Ishikawa (cell line): ENCODE results near the gene METTL8.

Experiments
- CEBPB ChIP-seq: IDR thresholded peaks from 2 replicates; pipeline ENCODE4 v1.6.1; 2012
- CREB1 ChIP-seq: IDR thresholded peaks from 2 replicates; pipeline ENCODE4 v1.6.1; 2012; ENCODE audit warnings: low read depth
- EGR1 ChIP-seq: IDR thresholded peaks from 2 replicates; pipeline ENCODE4 v1.6.1; 2012
- EP300 ChIP-seq: IDR thresholded peaks from 2 replicates; pipeline ENCODE4 v1.6.1; 2012; ENCODE audit warnings: borderline replicate concordance
- FOXM1 ChIP-seq: IDR thresholded peaks from 2 replicates; pipeline ENCODE4 v1.6.1; 2012; ENCODE audit warnings: low read depth, borderline replicate concordance
- NFIC ChIP-seq: IDR thresholded peaks from 2 replicates; pipeline ENCODE4 v1.6.1; 2012
- RAD21 ChIP-seq: IDR thresholded peaks from 2 replicates; pipeline ENCODE4 v1.6.1; 2012; ENCODE audit warnings: low read depth
- TAF1 ChIP-seq: IDR thresholded peaks from 2 replicates; pipeline ENCODE4 v1.6.1; 2012; ENCODE audit warnings: low read depth, mild to moderate bottlenecking
- TCF12 ChIP-seq: IDR thresholded peaks from 2 replicates; pipeline ENCODE4 v1.6.1; 2012; ENCODE audit warnings: low read depth
- TEAD4 ChIP-seq: IDR thresholded peaks from 2 replicates; pipeline ENCODE4 v1.6.1; 2012
- YY1 ChIP-seq: IDR thresholded peaks from 2 replicates; pipeline ENCODE4 v1.6.1; 2012; ENCODE audit warnings: low read depth
- ZBTB7A ChIP-seq: IDR thresholded peaks from 2 replicates; pipeline ENCODE4 v1.6.1; 2012; ENCODE audit warnings: low read depth
- TF ChIP-seq, protein P1 (sequence below): IDR thresholded peaks from 2 replicates; pipeline ENCODE4 v1.6.1; 2012; ENCODE audit warnings: low read depth, mild to moderate bottlenecking
- TF ChIP-seq, protein P2 (sequence below): IDR thresholded peaks from 2 replicates; pipeline ENCODE4 v1.6.1; 2012
- TF ChIP-seq, protein P3 (sequence below): IDR thresholded peaks from 2 replicates; pipeline ENCODE4 v1.6.1; 2012

The METTL8 gene

DNA sequence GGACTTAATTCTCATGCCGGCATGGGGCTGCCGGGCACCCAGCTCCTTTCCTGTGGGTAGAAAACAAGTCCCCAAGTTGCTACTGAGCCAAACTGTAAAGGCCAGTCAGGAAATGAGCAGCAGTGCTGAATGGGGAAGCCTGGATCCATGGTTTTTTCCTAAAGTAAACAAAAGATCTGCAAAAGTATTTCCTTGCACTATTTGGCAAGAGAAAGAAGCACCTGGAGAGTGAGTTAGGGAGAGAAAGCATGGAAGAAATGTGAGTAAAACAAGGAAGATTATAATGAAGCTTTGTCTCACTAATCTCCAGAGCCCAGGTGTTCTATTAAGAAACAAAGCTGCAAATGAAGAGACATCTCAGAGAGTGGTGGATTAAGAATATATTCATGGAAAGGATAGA is 117.6 kb downstream of the METTL8 start:
- TF ChIP-seq TEAD4 (no peak), ZBTB7A (no peak), YY1 (no peak), FOXM1 (no peak), EGR1 (no peak), CEBPB (no peak), EP300 (no peak), NFIC (no peak), RAD21 (no peak), TCF12 (no peak), TAF1 (no peak)
- TF ChIP-seq, protein P1, sequence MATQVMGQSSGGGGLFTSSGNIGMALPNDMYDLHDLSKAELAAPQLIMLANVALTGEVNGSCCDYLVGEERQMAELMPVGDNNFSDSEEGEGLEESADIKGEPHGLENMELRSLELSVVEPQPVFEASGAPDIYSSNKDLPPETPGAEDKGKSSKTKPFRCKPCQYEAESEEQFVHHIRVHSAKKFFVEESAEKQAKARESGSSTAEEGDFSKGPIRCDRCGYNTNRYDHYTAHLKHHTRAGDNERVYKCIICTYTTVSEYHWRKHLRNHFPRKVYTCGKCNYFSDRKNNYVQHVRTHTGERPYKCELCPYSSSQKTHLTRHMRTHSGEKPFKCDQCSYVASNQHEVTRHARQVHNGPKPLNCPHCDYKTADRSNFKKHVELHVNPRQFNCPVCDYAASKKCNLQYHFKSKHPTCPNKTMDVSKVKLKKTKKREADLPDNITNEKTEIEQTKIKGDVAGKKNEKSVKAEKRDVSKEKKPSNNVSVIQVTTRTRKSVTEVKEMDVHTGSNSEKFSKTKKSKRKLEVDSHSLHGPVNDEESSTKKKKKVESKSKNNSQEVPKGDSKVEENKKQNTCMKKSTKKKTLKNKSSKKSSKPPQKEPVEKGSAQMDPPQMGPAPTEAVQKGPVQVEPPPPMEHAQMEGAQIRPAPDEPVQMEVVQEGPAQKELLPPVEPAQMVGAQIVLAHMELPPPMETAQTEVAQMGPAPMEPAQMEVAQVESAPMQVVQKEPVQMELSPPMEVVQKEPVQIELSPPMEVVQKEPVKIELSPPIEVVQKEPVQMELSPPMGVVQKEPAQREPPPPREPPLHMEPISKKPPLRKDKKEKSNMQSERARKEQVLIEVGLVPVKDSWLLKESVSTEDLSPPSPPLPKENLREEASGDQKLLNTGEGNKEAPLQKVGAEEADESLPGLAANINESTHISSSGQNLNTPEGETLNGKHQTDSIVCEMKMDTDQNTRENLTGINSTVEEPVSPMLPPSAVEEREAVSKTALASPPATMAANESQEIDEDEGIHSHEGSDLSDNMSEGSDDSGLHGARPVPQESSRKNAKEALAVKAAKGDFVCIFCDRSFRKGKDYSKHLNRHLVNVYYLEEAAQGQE, result no peak
- TF ChIP-seq, protein P2, sequence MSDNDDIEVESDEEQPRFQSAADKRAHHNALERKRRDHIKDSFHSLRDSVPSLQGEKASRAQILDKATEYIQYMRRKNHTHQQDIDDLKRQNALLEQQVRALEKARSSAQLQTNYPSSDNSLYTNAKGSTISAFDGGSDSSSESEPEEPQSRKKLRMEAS, result no peak

DNA sequence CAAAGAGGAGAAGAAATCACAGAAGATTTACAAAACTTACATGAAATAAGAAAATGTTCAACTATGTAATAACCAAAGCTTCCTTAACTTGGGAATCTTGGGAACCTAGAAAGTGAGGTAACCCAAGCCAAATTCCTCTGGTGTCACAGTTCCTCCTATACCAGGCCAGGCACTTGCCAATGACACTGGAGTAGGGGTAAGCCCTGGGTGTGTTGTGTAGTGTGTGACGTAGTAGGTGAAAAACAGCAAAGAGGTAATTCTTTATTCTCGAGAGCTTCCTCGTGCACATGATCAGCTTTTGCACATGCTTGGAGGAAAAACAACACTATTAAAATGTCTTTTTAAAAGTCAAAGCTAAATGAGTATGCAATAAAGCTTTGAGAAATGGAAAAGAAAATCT is 118.0 kb downstream of the METTL8 start:
- TF ChIP-seq CREB1, result no peak
- no peak for TF ChIP-seq RAD21
- no peak for TF ChIP-seq FOXM1
- no peak for TF ChIP-seq TAF1
- TF ChIP-seq EGR1, result no peak
- TF ChIP-seq NFIC, result no peak
- TF ChIP-seq EP300, result no peak
- TF ChIP-seq TCF12, result no peak
- TF ChIP-seq ZBTB7A, result no peak
- no peak for TF ChIP-seq TEAD4
- no peak for TF ChIP-seq CEBPB

DNA sequence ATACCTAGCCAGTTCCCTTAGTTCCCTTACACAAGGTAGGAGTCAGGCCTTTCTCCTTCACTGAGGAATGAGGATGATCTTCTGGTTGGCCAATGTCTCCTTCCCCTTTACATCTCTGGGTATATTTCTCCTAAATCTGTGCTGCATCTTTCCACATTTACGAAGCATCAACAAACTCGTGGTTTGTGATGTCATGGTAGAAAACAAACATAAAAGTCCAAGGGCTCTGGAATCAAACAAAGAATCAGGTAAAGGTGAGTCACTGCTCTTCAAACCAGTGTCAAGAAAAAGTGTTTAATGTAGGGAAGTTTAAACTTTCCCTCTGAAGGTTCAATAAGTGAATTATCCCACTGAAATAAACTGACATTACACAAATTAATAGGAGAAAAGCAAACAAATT is 122.9 kb downstream of the METTL8 start:
- TF ChIP-seq EGR1 (no peak), TAF1 (no peak), CREB1 (no peak), YY1 (no peak), RAD21 (no peak), FOXM1 (no peak), TEAD4 (no peak), CEBPB (no peak), ZBTB7A (no peak), NFIC (no peak), EP300 (no peak), TCF12 (no peak)
- TF ChIP-seq, protein P1, result no peak
- TF ChIP-seq, protein P3, sequence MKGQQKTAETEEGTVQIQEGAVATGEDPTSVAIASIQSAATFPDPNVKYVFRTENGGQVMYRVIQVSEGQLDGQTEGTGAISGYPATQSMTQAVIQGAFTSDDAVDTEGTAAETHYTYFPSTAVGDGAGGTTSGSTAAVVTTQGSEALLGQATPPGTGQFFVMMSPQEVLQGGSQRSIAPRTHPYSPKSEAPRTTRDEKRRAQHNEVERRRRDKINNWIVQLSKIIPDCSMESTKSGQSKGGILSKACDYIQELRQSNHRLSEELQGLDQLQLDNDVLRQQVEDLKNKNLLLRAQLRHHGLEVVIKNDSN, result no peak
- TF ChIP-seq, protein P2, result no peak

DNA sequence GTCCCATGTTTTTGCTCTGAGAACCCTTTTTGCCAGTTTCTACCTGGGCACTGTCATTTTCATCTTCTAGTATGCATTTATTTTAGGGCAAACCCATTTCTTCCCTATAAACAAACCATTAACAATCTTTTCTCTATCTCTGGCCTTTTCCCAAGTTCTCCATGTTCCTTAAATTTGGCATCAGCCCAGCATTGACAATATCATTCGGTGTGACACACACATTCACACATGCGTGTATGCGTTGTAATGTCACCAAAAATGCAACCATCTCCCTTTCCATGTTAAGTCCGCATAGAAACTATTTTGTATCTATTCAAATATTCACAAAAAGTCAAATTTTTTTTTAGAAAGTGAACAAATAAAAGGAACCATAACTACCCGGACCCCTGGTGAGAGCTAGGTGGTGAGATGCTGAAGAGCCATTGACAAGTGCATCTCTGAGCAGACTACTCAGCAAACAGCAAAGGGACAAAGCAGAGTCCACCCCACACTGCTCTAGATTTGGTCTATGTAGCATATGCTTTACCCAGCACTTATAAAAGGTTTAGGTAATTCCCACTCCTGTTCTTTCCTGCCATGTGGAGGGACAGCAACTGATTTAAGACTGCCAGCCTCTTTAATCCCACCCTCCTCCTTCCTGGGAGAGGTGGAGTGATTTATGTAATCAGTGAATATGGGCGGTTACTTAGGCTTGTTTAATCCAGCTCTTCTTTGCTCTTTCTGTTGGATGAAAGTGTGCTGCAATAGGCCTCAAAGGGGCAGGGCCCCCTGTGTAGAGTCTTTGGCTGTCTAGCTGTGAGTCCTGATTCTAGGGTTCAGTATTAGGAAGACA is 124.1 kb downstream of the METTL8 start:
- no peak for TF ChIP-seq FOXM1
- no peak for TF ChIP-seq NFIC
- TF ChIP-seq ZBTB7A, result no peak
- no peak for TF ChIP-seq CREB1
- TF ChIP-seq, protein P2, result no peak
- no peak for TF ChIP-seq EP300
- TF ChIP-seq, protein P1, result no peak
- TF ChIP-seq, protein P3, result no peak
